ENCODE results near the gene TBCC. TPM values are rescaled to one million over a fixed set of nuclear protein-coding genes. Genes with fewer than 3 reads are reported as not detected.
"Not testable (repeated sequence)": the region's sequence is repeated elsewhere in the genome, so short reads cannot be mapped to it uniquely, and the experiment has no call there.

The TBCC gene
- total RNA-seq, 1 donor from 2014 or later = 10.6 TPM

DNA sequence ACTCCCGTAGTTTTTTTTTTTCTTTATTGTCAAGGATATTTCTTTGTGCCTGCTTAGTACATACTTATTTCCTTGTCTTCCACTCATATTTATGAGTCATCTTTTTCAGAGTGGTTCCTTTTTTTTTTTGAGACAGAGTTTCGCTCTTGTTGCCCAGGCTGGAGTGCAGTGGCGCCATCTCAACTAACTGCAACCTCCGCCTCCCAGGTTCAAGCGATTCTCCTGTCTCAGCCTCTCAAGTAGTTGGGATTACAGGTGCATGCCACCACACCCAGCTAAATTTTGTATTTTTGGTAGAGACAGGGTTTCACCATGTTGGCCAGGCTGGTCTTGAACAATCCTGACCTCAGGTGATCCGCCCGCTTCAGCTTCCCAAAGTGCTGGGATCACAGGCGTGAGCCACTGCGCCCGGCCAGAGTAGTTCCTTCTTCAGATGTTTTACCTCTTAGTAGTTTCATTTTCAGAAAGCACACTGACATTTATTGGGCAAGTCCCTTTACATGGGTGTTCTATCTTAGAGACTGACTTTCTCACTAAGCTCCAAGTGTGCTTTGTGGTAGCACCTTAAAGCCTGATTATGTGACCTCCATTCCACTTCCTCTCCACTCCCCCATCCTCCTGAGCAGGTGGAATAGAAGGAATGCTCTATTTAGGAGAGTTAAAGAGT is 29.1 kb upstream of the TBCC start:
- DNase-seq (peak; percentile 41), ATAC-seq (peak; percentile 32)
- intact Hi-C loops (cut with micrococcal nuclease) = not testable (repeated sequence)

DNA sequence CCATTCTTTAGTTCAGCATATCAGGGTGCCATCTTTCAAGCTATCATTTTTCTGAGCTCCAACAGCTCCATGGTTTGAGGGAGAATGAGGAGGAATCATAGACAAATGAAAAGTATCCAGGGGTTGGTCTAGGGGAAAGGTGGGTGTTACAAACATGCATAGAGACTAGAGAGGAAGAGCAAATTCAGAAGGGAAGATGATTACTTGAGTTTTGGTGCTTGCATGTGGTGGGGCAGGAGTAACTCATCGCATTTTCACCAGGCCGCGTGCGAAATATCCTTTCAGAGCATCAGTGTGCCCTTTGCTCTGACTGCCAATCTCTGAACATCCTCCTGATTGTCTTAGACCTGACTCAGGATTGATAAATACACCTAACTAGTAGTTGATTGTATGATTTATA is 28.3 kb upstream of the TBCC start:
- DNase-seq = no peak
- no peak for ATAC-seq
- intact Hi-C loops (cut with micrococcal nuclease) = no loop called here

DNA sequence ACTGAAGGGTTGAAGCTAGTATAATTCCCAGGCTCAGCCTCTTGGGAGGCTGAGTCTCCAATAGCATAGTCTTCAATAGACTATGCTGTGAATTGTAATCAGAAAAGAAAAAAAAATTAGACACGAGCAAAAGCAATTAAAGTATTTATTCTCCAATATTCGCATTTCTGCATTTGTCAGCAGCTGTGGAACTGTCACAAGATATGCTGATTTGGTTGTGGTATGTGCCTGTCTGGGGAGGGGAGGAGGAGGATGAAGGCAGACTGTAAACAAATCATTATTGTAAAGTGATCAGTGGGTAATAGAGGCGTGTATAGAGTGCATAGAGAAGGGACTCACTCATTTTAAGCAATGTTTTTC is 25.8 kb upstream of the TBCC start:
- DNase-seq = no peak

DNA sequence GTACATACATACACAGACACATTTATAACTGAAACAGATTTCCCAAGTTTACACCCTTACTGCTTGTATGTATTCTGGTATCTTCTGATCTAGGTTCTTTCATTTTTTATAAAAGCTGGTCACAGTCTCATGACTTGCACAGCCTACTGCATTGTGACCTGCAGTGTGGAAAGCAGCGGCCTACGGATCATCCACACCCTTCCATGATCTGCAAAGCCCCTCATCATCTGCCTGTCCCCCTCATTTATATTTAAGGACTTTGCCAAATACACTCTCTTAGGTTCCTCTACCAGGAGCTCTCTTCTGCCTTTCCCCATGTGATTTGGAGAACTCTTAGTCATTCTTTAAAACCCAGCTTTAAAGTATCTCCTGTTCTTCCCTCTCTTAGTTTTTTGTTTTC is 23.9 kb upstream of the TBCC start:
- intact Hi-C loops (cut with micrococcal nuclease) = no loop called here
- ATAC-seq = no peak

More for the DNA sequence above, 25.8 kb upstream of the TBCC start:
- no peak for ATAC-seq
- intact Hi-C loops (cut with micrococcal nuclease) = no loop called here

DNA sequence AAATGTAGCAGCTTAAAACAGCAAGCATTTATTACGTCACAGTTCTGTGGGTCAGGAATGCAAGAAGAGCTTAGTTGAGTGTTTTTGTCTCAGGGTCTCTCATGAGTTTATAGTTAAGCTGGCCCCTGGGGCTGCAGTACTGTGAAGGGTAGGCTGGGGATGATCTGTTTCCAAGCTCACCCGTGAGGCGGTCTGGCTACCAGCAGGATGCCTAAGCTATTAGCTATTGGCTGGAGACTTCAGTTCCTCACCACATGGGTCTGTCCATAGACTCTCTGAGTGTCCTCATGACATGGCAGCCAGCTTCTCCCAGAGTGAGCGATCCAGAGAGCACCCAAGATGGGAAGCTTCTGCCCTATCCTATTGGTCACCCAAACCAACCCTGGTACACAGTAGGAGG is 23.1 kb upstream of the TBCC start:
- no peak for DNase-seq
- no peak for ATAC-seq
- intact Hi-C loops (cut with micrococcal nuclease) = no loop called here

More for the DNA sequence above, 23.9 kb upstream of the TBCC start:
- DNase-seq = no peak

DNA sequence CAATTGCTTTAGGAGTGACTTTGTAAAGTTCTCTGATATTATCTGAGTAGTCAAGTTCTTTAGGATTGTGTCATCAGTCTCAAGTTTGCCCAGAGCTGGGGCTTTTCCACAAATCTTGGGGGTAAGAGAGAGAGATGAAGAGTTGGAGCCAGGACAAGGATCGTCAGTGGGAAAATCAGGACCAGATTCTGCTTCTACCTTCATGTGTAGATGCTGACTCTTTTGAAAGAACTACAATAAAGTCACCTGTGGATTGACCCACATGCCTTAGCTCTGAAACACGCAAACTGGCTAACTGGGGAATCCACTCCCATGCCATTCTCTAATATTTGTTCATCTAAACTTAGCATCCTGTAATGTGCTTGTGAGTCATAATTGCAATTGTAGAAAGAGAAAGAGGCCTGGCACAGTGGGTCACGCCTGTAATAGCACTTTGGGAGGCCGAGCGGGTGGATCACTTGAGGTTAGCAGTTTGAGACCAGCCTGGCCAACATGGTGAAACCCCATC is 20.3 kb upstream of the TBCC start:
- no peak for ATAC-seq
- DNase-seq = no peak

DNA sequence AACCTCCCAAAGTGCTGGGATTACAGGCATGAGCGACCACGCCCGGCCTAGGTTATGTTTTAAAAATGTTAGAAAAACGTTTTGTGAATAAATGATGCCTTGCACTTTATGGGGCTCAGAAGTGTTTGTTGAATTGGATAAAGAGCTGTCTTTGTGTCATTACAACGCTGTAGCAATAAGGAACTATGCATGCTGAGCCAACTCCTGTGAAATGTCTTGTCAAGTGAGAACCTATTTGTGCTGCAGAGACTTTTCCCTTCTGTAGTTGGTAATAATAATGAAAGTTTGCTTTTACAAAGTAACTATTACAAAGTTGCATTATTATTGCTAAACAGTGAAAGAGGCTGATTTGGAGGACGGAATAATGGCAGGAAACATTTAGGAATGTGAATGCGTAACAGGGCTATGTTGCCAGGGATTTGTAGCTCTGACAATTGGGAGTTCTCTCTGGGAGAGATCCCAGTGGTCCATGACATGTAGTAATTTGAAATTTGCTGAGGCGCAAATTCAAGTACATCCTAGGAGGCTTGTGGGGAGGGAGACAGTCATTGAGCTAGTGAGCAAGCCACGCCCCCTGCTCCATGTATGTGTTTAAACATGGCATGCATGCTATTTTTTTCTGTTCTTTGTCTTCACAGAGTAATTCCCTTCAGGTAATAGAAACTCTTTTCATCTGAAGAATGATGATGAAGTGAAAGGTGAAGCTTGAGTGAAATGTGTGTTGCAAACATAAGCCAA is 19.2 kb upstream of the TBCC start:
- intact Hi-C loops (cut with micrococcal nuclease) = no loop called here
- no peak for ATAC-seq
- DNase-seq = no peak

More for the DNA sequence above, 20.3 kb upstream of the TBCC start:
- intact Hi-C loops (cut with micrococcal nuclease) = no loop called here

DNA sequence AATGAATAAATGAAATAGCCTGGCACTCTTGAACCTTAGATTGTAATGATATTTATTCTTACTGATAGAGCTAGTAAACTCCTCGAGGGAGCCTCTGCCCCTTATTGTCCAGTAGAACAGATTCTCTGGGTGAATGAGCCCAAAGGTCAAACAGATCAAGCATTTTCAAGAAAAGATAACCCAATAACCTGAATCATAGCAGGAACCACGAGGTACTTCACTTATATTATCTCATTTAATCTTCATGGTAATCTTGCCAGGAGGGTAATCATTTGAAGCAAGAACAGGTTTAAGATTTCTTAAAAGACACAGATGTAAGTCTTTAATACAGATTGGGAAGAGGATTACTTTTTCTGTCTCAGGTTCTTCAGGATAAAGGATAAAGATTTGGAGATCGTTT is 17.0 kb upstream of the TBCC start:
- DNase-seq (no peak), ATAC-seq (no peak)
- intact Hi-C loops (cut with micrococcal nuclease) = no loop called here

DNA sequence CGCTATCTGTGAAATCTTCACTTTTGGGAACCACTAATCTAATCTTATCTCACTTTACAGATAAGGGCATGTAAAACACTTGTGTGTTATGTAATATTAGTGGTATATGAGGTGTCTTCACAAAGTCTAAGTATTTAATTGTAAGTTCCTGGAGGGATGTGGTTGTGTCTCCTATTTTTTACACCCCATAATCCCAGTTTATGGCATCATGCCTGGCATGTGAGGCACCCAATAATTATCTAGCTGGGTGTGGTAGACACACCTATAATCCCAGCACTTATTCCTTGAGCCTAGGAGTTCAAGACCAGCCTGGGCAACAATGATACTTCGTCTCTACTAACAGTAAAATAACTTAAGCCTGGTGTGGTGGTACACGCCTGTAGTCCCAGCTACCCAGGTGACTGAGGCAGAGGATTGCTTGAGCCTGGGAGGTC is 16.5 kb upstream of the TBCC start:
- DNase-seq = no peak
- ATAC-seq = no peak
- intact Hi-C loops (cut with micrococcal nuclease) = no loop called here

DNA sequence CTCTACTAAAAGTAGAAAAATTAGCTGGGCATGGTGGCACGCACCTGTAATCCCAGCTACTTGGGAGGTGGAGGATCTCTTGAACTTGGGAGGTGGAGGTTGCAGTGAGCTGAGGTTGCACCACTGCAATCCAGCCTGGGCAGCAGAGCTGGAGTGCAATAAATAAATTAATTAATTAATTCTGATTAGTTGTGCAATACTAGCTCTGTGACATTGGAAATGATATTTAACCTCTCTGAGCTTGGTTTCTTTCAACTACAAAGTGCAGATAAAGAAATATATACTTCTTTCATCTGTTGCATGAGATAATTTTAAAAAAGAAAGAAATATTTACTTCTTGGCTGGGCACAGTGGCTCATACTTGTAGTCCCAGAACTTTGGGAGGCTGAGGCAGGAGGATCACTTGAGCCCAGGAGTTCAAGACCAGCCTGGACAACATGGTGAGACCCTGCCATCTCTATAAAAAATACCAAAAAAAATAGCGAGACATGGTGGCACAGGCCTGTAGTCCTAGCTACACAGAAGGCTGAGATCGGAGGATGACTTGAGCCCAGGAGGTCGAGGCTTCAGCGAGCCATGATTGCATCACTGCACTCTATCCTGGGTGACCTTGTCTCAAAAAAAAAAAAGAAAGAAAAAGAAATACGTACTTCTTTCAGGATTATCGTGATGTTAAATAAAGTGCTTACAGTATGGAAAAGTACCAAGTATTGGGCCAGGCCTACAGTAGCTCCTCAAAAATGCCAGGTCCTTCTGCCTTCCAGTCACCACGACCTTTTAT is 15.6 kb upstream of the TBCC start:
- DNase-seq (no peak), ATAC-seq (no peak)
- intact Hi-C loops (cut with micrococcal nuclease) = no loop called here

DNA sequence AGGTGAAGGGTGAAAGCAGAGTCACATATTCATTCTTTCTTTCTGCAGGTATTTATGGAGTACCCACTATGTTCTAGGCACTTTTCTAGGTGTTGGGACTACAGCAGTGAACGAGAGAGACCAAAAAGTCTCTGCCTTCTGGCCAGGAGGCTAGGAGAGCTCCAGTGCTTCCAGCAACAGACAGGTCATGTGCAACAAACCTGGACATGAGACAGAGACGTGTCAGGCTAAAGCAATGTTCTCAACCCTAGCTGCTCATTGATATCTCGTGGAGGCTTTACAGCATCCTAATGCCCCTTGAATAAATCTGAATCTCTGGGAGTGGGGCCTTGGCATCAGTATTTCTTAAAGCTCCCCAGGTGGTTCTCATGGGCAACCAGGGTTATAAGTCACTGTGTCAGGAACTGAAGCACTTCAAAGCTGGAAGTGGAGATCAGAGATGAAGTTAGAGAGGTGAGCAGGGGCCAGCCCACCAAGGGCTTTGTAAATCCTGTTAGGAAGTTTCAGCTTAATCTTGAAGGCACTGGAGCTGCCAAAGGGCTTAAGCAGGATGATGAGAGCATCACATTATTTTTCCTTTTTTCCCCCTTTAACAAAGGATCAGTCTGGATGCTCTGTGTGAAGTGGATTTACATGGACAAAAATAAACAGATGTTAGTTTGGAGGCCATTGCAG is 13.0 kb upstream of the TBCC start:
- peak; percentile 15 for ATAC-seq
- no peak for DNase-seq
- intact Hi-C loops (cut with micrococcal nuclease) = no loop called here

DNA sequence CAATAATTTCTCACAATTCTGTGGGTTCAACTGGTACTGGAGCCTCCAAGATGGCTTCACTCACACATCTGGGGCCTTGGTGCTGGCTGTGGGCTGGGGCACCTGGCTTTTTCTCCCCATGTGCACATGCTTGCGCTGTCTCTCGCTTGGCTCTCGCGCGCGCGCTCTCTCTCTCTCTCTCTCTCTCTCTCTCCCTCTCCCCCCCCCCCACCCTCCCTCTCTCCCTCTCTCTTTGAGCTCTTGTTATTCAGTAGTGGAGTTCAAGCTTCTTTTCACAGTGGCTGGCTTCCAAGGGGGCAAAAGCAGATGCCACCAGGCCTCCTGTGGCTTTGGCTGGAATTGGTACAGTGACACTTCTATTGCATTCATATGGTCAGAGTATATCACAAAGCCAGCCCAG is 10.8 kb upstream of the TBCC start:
- DNase-seq = no peak
- intact Hi-C loops (cut with micrococcal nuclease) = no loop called here
- no peak for ATAC-seq

DNA sequence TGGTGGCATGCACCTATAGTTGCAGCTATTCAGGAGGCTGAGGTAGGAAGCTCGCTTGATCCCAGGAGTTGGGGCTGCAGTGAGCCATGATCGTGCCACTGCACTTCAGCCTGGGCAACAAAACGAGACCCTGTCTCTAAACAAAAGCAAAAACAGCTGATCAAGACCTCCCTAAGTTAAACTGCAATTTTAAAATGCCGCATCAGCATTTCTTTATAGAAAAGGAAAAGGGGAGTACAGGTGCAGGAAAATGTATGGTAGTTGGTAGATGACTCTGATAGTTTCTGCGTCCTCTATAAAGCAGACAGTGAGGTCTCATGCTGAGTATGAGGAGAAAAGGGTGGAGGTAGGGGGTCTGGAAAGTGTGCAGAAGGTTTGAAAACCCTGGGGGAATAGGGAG is 8.9 kb upstream of the TBCC start:
- intact Hi-C loops (cut with micrococcal nuclease) = no loop called here
- no peak for ATAC-seq
- no peak for DNase-seq

DNA sequence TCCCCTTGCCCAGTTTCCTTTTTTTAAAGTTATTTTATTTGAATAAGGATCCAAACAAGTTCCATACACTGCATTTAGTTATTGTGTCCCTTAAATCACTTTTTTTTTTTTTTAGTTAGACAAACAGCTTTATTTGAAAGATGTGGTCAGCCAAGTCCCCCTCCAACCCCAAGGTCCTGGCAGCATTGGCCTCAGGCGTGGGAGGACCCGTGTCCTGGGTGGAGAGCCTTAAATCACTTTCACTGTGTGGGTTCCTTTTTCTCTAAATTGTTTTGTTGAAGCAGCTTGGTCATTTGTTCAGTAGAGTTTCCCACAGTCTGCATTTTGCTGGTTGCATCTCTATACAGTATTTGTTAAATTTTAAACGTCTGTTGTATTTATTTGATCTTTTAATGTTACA is 5.2 kb upstream of the TBCC start:
- DNase-seq (no peak), ATAC-seq (no peak)
- intact Hi-C loops (cut with micrococcal nuclease) = no loop called here

DNA sequence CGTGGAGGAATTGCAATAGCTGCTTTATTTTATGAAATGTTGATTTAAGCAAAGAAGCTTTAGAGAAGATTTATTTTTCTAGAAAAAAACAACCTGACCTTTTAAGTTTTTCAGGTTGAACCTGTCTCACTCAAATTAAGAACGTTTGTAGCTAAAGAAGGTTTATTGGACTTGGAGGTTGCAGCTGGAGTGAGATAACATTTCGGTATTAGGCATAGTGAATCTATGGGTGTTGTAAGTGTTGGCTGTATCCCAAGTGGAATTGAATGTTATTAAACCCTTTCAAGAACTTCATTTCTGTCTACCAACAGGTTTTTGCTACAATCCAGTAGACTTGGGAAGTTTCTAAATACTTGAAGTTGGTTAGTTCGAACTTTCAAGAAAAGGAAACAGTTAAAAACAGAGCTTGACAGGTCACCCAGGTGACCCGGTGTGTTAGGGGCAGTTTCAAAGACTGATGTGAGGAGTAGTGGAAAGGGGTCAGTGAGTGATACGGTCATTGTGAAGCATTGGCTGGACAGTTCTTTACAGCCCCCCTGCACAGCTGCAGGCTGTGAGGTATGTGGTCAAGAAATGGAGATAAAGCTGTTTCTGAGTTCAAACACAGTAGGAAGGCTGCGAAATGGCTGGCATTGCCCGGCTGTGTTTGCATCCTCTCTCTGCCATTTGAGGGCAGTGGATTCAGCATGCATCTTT is 2.4 kb upstream of the TBCC start:
- no peak for ATAC-seq
- intact Hi-C loops (cut with micrococcal nuclease) = no loop called here
- no peak for DNase-seq

DNA sequence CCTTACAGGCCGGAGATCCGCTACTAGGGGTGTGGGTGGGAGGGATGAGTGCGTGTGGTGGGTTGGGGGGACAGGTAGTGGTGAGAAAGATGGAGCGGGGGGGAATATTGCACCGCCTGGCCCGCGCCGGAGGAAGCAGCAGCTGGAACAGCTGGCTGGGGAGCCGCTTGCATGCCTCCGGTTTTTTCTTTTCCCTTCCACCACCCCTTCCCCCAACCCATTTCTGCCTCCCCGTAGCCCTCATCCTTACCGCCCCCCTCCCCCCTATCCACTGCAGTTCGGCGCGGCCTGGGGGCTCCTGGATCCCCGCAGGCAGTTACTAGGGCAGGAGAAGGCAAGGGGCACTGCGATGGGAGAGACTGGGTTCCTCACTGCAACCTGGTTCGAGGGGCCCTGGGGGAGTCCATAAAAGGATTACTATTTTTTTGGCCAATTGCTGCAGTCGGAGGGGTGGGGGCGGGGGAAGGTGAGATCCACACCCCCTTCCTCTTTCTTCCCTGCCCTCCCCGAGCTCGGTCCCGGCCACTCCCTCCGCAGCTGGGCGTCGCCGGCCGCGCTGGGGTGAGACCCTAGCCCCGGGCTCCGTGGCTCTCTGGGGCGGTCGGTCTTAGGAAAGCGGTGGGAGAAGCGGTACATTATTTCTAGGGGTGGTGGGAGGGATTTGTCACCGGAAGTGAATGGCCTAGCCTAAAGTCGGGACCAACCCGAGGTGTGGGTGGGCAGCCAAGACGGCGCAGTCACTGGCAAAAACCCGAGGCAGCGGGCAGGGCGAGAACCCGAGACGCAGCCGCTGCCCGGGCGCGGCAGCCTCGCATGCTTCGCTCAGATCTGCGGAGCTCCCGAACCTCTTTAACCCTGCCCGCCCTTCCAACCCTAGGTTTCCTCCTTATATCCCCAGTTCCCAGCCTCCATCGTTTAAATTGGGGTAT is 824 bp upstream of the TBCC start:
- ATAC-seq = peak; percentile 83
- intact Hi-C loops (cut with micrococcal nuclease) = no loop called here
- DNase-seq = peak; percentile 87

DNA sequence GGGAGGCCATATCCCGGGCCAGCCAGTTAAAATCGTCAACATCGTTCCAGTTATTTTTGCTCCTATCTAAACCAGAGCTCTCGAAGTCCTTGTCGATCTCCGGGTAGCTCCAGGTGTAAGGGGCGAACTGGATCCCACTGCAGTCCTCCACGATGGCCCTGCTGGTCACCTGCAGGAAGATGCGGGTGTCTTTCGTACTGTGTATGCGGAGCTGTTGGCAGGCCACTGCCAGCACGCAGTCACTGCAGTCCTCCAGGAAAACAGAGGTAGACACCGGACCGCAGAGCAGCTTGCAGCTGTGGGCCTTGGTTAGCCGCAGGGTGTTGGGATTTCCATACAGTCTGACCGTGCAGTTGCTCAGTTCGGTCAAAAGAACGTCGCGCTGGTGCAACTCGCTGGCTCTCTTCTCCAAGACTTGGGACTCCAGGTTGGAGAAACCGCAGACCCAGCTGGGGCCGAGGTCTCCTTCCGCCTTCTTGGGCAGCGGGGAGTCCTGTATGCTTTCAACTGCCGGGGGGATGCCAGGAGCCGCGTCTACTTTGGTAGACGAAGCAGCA is 742 bp downstream of the TBCC start:
- intact Hi-C loops (cut with micrococcal nuclease) = no loop called here
- DNase-seq (no peak), ATAC-seq (no peak)

Data from left ventricle myocardium superior (tissue), 1 donor.